NCI-H2107 (cell line): ENCODE results near the gene TSPAN18.

Experiments used
- DNase-seq: peaks from one replicate; lab custom pipeline; 2025; lab: John Stamatoyannopoulos, UW

TSPAN18 gene

GRCh38 chr11:44726283-44727113 is at the start of gene TSPAN18:
TSS of gene TSPAN18 (plus strand) at chr11:44726962. CDS start at chr11:44906417, 179,455 bp downstream.
- DNase-seq = no peak

- no peak for DNase-seq
Measured at GRCh38 chr11:44680982-44681597, 45.7 kb upstream of the TSPAN18 start.

GRCh38 chr11:44681698-44682097 is 45.1 kb upstream of the TSPAN18 start:
- no peak for DNase-seq

- no peak for DNase-seq
Measured at GRCh38 chr11:44684859-44685281, 41.9 kb upstream of the TSPAN18 start.

GRCh38 chr11:44687388-44687787 is 39.4 kb upstream of the TSPAN18 start:
- DNase-seq = no peak

GRCh38 chr11:44689265-44689664 is 37.5 kb upstream of the TSPAN18 start:
- no peak for DNase-seq

GRCh38 chr11:44690651-44691050 is 36.1 kb upstream of the TSPAN18 start:
- DNase-seq = no peak

- no peak for DNase-seq
Measured at GRCh38 chr11:44692460-44692859, 34.3 kb upstream of the TSPAN18 start.

GRCh38 chr11:44693654-44694119 is 33.1 kb upstream of the TSPAN18 start:
- no peak for DNase-seq

GRCh38 chr11:44694443-44694842 is 32.3 kb upstream of the TSPAN18 start:
- DNase-seq = no peak

- no peak for DNase-seq
Measured at GRCh38 chr11:44695169-44695833, 31.5 kb upstream of the TSPAN18 start.

- no peak for DNase-seq
Measured at GRCh38 chr11:44698252-44698912, 28.4 kb upstream of the TSPAN18 start.

GRCh38 chr11:44699497-44700408 is 27.0 kb upstream of the TSPAN18 start:
- no peak for DNase-seq

GRCh38 chr11:44701276-44701675 is 25.5 kb upstream of the TSPAN18 start:
- no peak for DNase-seq

GRCh38 chr11:44702889-44703288 is 23.9 kb upstream of the TSPAN18 start:
- DNase-seq = no peak

- DNase-seq = no peak
Measured at GRCh38 chr11:44707094-44707493, 19.7 kb upstream of the TSPAN18 start.

- no peak for DNase-seq
Measured at GRCh38 chr11:44708009-44708408, 18.8 kb upstream of the TSPAN18 start.

GRCh38 chr11:44708523-44709280 is 18.1 kb upstream of the TSPAN18 start:
- no peak for DNase-seq

- DNase-seq = no peak
Measured at GRCh38 chr11:44709281-44709562, 17.5 kb upstream of the TSPAN18 start.

GRCh38 chr11:44709966-44710365 is 16.8 kb upstream of the TSPAN18 start:
- DNase-seq = no peak
